Motor neuron (in vitro differentiated cells): Measurements from ENCODE around the gene PSMA7. TPM values are rescaled to one million over a fixed set of nuclear protein-coding genes. Genes with fewer than 3 reads are reported as not detected.

Experiments
- ATAC-seq, 8 experiments: fragments of 200-7000 bp; cut with Tn5 transposase; replicated peaks in 6 of 8; 2 replicates each; pipeline ENCODE4 v1.8.0; 2021; ENCODE audit warnings: mild to moderate bottlenecking in 8 of 8, moderate library complexity in 8 of 8
- H3K27ac ChIP-seq, 2 donors: fragments of 250-450 bp; sonication (Bioruptor Pico); 2 replicates each; pipeline ENCODE4 v1.9.0; 2021; ENCODE audit warnings: antibody characterized with exemption in 2 of 2, mild to moderate bottlenecking in 2 of 2, moderate library complexity in 1 of 2
- H3K4me1 ChIP-seq, 2 donors: fragments of 250-450 bp; sonication (Bioruptor Pico); replicated peaks in 1 of 2; 2 replicates each; pipeline ENCODE4 v1.6.1; 2021; ENCODE audit warnings: antibody characterized with exemption in 2 of 2, mild to moderate bottlenecking in 2 of 2, moderate library complexity in 1 of 2
- H3K4me3 ChIP-seq, 5 donors: fragments of 250-450 bp; sonication (Bioruptor Pico); 2 replicates each; pipeline ENCODE4 v1.9.0; 2021; ENCODE audit warnings: antibody characterized with exemption in 5 of 5, mild to moderate bottlenecking in 5 of 5, moderate library complexity in 4 of 5
- WGBS, 10 experiments: fragments of 450-650 bp; shearing (Covaris generic); methylation state at CpG; one replicate each; pipeline ENCODE4 v1.0.0; 2022; 5-methylcytosine and 5-hydroxymethylcytosine counted together
- in situ Hi-C, 9 experiments: fragments of 400-800 bp; cut with MboI; loops; one replicate each; pipeline ENCODE4 v1.15.0; 2021; ENCODE audit warnings: low sequenced_read_pairs in 9 of 9, low pct_unique_long_range_greater_than_20kb in 2 of 9; ENCODE audit not compliant: unreplicated experiment in 9 of 9
- total RNA-seq, 8 experiments: library from RNA; unstranded; fragments of 300-600 nt; gene quantifications; 2 replicates each; pipeline versions ENCODE4 v1.2.3 to v1.2.4, GENCODE V29; 2022

Gene PSMA7
- total RNA-seq, 8 experiments from 2014 or later = 233 to 413 (median 253) TPM

GRCh38 chr20:62147125-62147524 is 3.9 kb upstream of the PSMA7 start:
- ATAC-seq = no peak
- H3K4me1 ChIP-seq = peaks cover 8 to 11% of the 10 kb centered on the region in 2 donors
- WGBS, 10 experiments = 60 to 100% (median 80%) methylated on average over 1 to 2 of the region's 6 CpGs; no CpG with 5 or more reads in 7 of the 10 experiments
- H3K4me3 ChIP-seq = no peak overlapping the region
- H3K27ac ChIP-seq = no peak overlapping the region
- in situ Hi-C loops = loop anchor here in 5 of 9 experiments (25.0 kb wide), 1 partner anchor 135 kb away; no protein-coding TSS in a partner anchor

DNA sequence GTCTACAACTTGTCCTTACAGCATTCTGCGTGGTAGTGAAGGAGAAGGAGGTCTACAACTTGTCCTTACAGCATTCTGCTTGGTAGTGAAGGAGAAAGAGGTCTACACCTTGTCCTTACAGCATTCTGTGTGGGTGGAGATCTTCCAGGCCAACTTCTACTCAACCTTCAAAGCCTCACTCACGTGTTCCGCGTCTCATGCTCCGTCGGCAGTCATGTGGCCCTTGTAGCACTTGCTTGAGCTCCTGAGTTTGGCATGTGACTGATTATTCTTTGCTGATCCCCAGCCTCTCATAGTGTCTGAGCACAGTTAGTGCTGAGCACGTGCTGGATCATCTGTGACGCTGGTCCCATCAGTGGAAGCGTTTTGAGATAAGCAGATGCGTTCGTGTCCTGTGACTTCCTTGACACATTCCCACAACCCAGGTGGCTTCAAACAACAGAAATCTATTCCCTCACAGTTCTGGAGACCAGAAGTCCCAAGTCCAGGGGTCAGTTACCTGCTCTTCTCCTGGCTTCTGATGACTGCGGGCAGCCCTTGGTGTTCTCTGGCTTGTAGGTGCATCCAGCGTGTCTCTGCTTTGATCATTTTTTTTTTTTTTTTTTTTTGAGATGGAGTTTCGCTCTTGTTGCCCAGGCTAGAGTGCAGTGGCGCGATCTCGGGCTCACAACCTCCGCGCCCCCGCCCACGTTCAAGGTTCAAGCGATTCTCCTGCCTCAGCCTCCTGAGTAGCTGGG is 3.0 kb upstream of the PSMA7 start:
- Histone ChIP-seq H3K27ac (no peak overlapping the region), H3K4me3 (no peak overlapping the region), H3K4me1 (peaks cover 15 to 16% of the 10 kb centered on the region in 2 donors)
- no peak for ATAC-seq
- WGBS, 10 experiments = 92 to 100% (median 97%) methylated on average over 3 to 13 of the region's 22 CpGs; no CpG with 5 or more reads in 3 of the 10 experiments
- in situ Hi-C loops = loop anchor here in 5 of 9 experiments (25.0 kb wide), 1 partner anchor 134 kb away; no protein-coding TSS in a partner anchor

- Histone ChIP-seq H3K4me1 (peaks cover 17 to 19% of the 10 kb centered on the region in 2 donors), H3K27ac (no peak overlapping the region), H3K4me3 (peak overlapping the region in 1 of 5 donors; percentile 82)
- ATAC-seq = no peak
- WGBS, 10 experiments = 80 to 100% (median 100%) methylated on average over 1 to 4 of the region's 7 CpGs; no CpG with 5 or more reads in 6 of the 10 experiments
- in situ Hi-C loops = loop anchor here in 5 of 9 experiments (25.0 kb wide), 1 partner anchor 133 kb away; no protein-coding TSS in a partner anchor
Measured at GRCh38 chr20:62145688-62146018, 2.5 kb upstream of the PSMA7 start.

DNA sequence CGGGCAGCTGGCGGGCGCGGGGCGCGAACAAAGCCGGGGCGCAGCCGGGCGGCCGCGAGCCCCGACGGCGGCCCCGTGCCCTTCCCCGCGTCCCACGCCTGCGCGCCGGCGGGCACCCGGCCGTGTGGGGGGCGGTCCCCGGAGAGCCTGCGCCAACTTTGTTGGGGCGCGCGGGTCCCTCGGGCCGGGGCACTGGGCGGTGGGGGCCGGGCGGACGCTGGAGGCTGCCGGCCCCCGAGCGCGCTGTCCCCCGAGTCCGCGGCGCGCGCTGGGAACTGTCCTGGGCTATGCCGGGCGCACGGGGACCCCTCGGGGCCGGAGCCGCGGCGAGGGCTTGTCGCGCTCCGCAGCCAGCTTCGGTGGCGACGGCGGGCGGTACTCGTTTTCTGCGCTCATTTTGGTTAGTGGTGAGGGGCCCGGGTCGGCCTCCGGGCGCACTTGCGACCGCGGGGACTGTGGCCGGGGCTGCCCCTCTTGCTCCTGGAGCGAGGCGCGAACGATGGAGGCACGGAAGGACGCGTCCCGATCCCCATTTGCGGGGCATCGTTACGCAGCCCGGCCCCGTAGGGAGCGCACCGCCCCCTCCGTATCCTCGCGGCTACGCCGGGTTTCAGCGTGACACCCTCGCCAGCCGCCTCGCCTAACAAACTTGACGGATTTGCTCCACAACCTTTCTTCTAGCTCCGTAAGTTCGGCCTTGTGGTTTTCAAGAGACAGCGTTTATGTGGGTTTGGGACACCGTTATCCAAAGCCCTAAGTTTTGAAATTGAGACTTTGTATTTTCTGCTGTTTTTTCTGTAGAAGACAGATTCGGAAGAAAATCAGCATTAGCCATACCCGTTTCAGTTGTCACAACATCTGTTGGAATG is 997 bp upstream of the PSMA7 start:
- H3K27ac ChIP-seq = peak overlapping the region; percentile 100
- in situ Hi-C loops = loop anchor here in 5 of 9 experiments (25.0 kb wide), 1 partner anchor 132 kb away; no protein-coding TSS in a partner anchor
- peak; percentile 9 to 39 (median 14) for ATAC-seq
- peak overlapping the region; percentile 82 to 98 (median 97) for H3K4me3 ChIP-seq
- peaks cover 17 to 19% of the 10 kb centered on the region in 2 donors for H3K4me1 ChIP-seq
- WGBS, 10 experiments = 0 to 12% (median 3%) methylated on average over 2 to 14 of the region's 104 CpGs; no CpG with 5 or more reads in 1 of the 10 experiments

- 0 to 1% (median 0%) methylated on average over 2 to 25 of the region's 71 CpGs; no CpG with 5 or more reads in 4 of the 10 experiments for WGBS, 10 experiments
- in situ Hi-C loops = loop anchor here in 5 of 9 experiments (25.0 kb wide), 1 partner anchor 130 kb away; no protein-coding TSS in a partner anchor
- ATAC-seq = peak; percentile 3 to 36 (median 18)
- Histone ChIP-seq H3K4me1 (peaks cover 17 to 19% of the 10 kb centered on the region in 2 donors), H3K27ac (peak overlapping the region; percentile 100), H3K4me3 (peak overlapping the region; percentile 82 to 98 (median 97))
Measured at GRCh38 chr20:62142252-62143080, 728 bp downstream of the PSMA7 start.

GRCh38 chr20:62141397-62142251 is 1.6 kb downstream of the PSMA7 start:
- in situ Hi-C loops = loop anchor here in 5 of 9 experiments (25.0 kb wide), 1 partner anchor 129 kb away; no protein-coding TSS in a partner anchor
- Histone ChIP-seq H3K4me3 (peak overlapping the region; percentile 82 to 98 (median 97)), H3K4me1 (peaks cover 17 to 19% of the 10 kb centered on the region in 2 donors), H3K27ac (no peak overlapping the region)
- ATAC-seq = no peak
- WGBS, 10 experiments = 22 to 80% (median 40%) methylated on average over 1 to 6 of the region's 14 CpGs; no CpG with 5 or more reads in 3 of the 10 experiments

DNA sequence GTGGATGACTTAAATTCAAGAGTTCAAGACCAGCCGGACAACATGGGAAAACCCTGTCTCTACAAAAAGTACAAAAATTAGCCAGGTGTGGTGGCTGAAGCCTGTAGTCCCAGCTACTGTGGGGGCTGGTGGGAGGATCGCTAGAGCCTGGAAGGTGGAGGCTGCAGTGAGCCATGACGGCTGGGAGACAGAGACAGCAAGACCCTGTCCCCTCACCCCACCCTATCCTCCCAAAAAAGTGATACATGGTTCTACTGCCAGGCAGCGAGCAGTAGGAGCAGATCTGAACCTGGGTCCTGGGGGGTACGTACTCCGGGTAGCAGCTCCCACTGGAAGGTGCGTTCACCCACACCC is 2.2 kb downstream of the PSMA7 start:
- in situ Hi-C loops = loop anchor here in 5 of 9 experiments (25.0 kb wide), 1 partner anchor 129 kb away; no protein-coding TSS in a partner anchor
- H3K27ac ChIP-seq = no peak overlapping the region
- H3K4me1 ChIP-seq = peaks cover 17 to 19% of the 10 kb centered on the region in 2 donors
- 89 to 100% (median 100%) methylated on average over 1 to 4 of the region's 7 CpGs; no CpG with 5 or more reads in 5 of the 10 experiments for WGBS, 10 experiments
- peak overlapping the region in 1 of 5 donors; percentile 98 for H3K4me3 ChIP-seq
- ATAC-seq = no peak

- Histone ChIP-seq H3K4me1 (peaks cover 10% of the 10 kb centered on the region in 2 donors), H3K4me3 (no peak overlapping the region), H3K27ac (no peak overlapping the region)
- in situ Hi-C loops = loop anchor here in 5 of 9 experiments (25.0 kb wide), 1 partner anchor 127 kb away; no protein-coding TSS in a partner anchor
- ATAC-seq = no peak
- WGBS, 10 experiments = 76 to 100% (median 92%) methylated on average over 1 to 6 of the region's 13 CpGs; no CpG with 5 or more reads in 2 of the 10 experiments
Measured at GRCh38 chr20:62139636-62140035, 3.6 kb downstream of the PSMA7 start.

- 89 to 100% (median 93%) methylated on average over 2 to 10 of the region's 10 CpGs; no CpG with 5 or more reads in 3 of the 10 experiments for WGBS, 10 experiments
- ATAC-seq = no peak
- Histone ChIP-seq H3K4me3 (no peak overlapping the region), H3K27ac (no peak overlapping the region), H3K4me1 (peaks cover 8 to 9% of the 10 kb centered on the region in 2 donors)
- in situ Hi-C loops = loop anchor here in 5 of 9 experiments (25.0 kb wide), 1 partner anchor 127 kb away; no protein-coding TSS in a partner anchor
Measured at GRCh38 chr20:62138912-62139311, 4.3 kb downstream of the PSMA7 start.

DNA sequence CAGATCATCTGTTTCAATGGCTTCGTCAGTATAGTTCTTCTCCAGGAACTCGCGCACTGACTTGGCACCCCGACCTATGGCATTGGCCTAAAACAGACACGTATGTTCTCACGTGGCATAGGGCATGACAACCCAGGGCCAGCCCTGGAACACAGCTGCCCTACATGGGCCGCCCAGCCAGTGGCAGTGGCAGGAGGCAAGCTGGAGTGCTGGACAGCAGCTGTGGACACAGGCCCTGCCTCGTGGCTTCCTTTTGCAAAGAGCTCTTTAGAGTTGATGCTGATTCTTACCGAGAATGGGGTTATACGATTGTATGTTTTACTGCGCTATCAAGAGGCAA is 5.0 kb downstream of the PSMA7 start:
- peaks cover 8 to 9% of the 10 kb centered on the region in 2 donors for H3K4me1 ChIP-seq
- in situ Hi-C loops = loop anchor here in 5 of 9 experiments (25.0 kb wide), 1 partner anchor 126 kb away; no protein-coding TSS in a partner anchor
- no peak for ATAC-seq
- H3K27ac ChIP-seq = no peak overlapping the region
- no peak overlapping the region for H3K4me3 ChIP-seq
- WGBS, 10 experiments = 68 to 100% (median 92%) methylated on average over 1 to 11 of the region's 11 CpGs

DNA sequence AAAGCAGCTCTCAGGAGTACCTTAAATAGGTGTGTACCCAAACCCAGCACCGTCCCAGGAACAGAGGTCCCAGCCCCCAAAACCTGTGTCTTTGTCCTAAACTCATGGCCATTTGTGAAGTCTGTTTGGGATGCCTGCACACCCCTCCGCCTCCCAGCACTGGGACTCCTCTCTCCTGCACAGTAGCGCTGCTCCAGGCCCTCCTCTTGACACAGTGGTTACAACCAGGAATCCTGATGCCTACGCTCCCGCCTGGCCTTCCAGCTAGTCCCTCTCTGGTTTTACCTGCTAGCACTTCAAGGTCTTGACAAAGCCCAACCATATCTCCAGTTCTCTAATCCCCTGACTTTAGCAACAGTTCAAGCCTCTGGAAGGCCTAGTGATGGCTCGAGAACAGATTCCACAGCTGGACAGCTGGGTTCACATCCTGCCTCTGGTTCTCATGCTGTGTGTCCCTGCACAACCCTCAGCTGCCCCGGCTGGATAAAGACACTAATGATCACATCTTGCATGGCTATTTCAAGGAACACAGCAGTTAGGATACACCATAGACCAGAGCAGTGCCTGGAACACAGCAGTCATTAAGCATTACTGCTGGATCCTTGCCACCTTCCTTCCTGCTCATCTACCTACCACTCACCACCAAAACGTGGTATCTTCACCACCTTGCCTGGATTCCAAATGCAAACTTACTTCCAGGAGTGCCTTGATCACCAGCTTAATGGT is 5.6 kb downstream of the PSMA7 start:
- in situ Hi-C loops = loop anchor here in 5 of 9 experiments (25.0 kb wide), 1 partner anchor 125 kb away; no protein-coding TSS in a partner anchor

More for the DNA sequence above, 5.6 kb downstream of the PSMA7 start:
- no peak overlapping the region for H3K27ac ChIP-seq
- ATAC-seq = no peak
- H3K4me1 ChIP-seq = peaks cover 8 to 9% of the 10 kb centered on the region in 2 donors
- 47 to 100% (median 80%) methylated on average over 1 to 7 of the region's 8 CpGs; no CpG with 5 or more reads in 1 of the 10 experiments for WGBS, 10 experiments
- H3K4me3 ChIP-seq = no peak overlapping the region
